GM19468 (cell line): ENCODE data around the gene KIAA1958.

Experiments
- ATAC-seq: cut with Tn5 transposase; IDR thresholded peaks from one replicate; pipeline ENCODE4 v1.9.1; 2021; ENCODE audit warnings: mild to moderate bottlenecking, moderate library complexity, moderate number of reproducible peaks; ENCODE audit not compliant: unreplicated experiment; ENCODE audit errors: extremely low read depth

KIAA1958 gene

DNA sequence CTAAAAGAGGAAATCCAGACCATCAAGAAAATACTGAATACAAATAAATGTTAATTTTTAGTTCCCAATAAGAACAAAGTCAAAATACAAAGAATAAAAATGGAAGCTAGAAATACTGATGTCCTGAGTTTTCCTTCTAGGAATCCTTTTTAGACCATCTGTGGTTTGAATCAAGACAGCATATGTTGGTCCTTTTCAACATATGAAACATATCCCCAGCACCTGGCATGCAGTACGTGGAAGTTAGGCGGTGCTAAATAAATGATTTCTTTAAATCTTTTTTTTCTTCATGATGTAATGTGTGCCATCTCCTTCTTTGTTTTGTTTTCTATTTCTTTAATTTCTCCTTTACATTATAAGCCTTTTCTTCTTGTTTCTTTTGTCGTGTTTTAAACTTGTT, 34.0 kb downstream of the KIAA1958 start:
- no peak for ATAC-seq

- ATAC-seq: no peak
Observed at GRCh38 chr9:112526973-112527372, 40.3 kb downstream of the KIAA1958 start.

DNA sequence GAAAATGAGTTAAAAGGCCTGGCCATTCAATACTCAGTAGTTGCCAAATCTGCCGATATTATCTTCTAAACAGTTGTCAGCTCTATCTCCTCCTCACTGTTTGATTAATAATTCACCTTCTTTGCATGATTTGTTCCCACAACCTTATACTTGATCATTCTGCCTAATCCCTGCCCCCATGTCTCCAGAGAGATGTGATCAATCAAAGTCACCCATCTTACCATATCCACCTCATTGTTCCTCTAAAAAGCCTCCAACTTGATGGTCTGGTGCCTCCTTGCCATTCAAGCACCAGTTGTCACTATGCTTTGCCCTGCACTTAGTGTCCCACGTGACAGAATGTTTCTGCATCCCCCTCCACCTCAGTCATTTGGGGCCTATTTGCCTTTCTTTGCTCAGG, 41.3 kb downstream of the KIAA1958 start:
- no peak for ATAC-seq

GRCh38 chr9:112529316-112529715, 42.7 kb downstream of the KIAA1958 start:
- ATAC-seq: no peak

DNA sequence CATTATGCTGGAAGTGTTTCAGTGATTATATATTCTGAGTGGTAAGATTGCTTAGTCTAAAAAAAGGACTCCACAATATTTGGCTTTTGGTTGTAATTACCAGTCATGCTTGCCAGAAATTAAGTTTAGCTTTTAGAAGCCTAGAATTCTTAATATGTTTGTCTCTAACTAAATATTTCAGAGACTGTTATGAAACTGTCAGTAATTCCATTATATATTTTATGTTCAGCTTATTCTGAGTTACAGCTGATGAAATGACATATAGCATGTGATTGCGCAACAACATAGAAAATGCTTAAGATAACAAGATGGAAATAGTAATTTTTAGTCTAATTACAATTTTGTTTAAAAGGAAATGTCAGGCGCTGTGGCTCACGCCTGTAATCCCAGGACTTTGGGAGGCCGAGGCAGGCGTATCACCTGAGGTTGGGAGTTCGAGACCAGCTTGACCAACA, 44.2 kb downstream of the KIAA1958 start:
- ATAC-seq: no peak

DNA sequence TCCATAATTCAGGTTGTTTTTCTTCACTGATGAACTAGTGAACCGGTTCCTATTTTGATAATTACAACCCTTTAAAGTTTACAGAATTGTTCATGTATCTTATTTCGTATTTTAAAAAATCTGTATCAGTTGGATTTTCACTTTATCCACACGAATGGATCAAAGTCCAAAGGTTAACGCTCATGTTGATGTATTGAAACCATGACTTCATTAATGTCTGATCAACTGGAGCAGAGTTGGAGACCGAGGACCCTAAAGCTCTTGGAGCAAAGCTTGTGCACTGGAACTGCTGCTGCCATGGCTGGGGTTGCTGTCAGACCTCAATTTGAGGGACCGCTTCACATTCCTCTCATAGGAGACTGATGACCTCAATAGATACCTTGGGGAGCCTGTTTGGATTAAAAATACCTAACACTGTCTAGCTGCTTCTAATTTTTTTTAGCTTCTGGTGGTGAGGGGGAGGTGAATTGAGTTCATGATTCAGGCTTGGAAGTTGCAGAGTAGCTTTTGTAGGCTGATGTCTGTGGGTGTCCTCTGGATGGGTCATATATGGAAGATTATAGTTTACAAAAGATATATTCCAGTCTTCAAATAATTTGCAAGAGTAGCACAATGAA, 45.1 kb downstream of the KIAA1958 start:
- ATAC-seq: no peak

GRCh38 chr9:112532427-112532826, 45.8 kb downstream of the KIAA1958 start:
- ATAC-seq: no peak

GRCh38 chr9:112533660-112534059, 47.0 kb downstream of the KIAA1958 start:
- ATAC-seq: no peak

- no peak for ATAC-seq
Observed at GRCh38 chr9:112535301-112535700, 48.7 kb downstream of the KIAA1958 start.

GRCh38 chr9:112535811-112536210, 49.2 kb downstream of the KIAA1958 start:
- no peak for ATAC-seq

GRCh38 chr9:112537561-112537960, 50.9 kb downstream of the KIAA1958 start:
- no peak for ATAC-seq

DNA sequence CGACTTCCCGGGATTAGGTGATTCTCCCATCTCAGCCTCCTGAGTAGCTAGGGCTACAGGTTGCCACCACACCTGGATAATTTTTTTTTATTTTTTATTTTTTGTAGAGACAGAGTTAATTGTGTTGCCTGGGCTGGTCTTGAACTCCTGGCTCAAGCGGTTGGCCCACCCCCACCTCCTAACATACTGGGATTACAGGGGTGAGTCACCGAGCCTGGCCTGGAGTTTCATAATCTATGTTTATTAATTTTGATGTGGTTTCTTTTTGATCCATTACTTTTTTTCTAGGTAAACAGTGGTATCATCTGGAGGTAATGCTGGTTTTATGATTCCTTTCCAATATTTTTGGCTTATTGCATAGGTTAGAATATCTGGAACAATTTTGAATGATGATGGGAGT, 54.2 kb downstream of the KIAA1958 start:
- ATAC-seq: no peak

- no peak for ATAC-seq
Observed at GRCh38 chr9:112541685-112542084, 55.1 kb downstream of the KIAA1958 start.

- ATAC-seq: no peak
Observed at GRCh38 chr9:112542593-112543292, 56.1 kb downstream of the KIAA1958 start.

- ATAC-seq: no peak
Observed at GRCh38 chr9:112544477-112544876, 57.9 kb downstream of the KIAA1958 start.

DNA sequence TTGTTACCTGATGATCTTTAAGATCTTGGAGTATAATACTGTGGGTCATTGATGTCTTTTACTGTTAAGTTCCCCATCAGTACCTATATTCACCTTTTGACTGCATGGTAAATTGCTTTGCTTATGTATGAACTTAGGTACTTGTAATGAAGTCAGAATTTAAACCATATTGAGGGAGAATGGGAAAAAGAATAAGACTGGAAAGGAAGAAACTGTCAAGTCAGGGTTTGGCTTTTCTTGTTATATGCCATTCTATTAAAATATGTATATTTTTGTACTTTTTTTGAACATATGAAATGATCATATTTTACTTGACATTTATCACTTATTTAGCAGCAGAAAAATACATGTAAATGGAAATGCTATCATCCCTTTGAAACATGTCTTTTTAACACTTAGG, 58.6 kb downstream of the KIAA1958 start:
- ATAC-seq: no peak

DNA sequence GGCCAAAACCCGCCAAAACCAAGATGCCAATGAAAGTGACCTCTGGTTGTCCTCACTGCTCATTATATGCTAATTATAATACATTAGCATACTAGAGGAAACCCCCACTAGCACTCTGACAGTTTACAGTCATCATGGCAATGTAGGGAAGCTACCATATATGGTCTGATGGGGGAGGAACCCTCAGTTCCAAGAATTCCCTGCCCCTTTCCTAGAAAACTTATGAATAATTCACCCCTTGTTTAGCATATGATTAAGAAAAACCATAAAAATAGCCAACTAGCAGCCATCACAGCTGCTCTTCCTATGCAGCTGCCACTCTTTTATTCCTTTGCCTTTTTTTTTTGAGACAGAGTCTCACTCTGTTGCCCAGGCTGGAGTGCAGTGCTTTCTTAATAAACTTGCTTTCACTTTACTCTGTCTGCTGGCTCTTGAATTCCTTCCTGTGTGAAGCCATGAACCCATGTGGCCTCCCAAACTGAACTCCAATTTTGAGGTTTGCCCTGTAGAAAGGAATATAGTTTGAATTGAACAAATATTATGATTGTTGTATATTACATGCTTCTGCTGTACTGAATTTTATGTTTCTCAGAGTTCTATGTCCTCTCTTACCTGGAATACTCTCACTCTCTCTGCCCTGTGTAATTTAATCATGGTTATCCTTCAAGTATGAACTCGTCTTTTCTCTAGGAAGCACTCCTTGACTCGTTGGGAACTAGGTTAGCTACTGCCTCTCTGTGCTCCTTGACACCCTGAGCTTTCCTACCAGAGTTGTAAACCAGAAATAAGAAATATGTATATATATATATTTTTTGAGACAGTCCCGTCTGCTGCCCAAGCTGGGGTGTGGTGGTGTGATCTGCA, 59.8 kb downstream of the KIAA1958 start:
- no peak for ATAC-seq

GRCh38 chr9:112548051-112548440, 61.4 kb downstream of the KIAA1958 start:
- ATAC-seq: no peak

DNA sequence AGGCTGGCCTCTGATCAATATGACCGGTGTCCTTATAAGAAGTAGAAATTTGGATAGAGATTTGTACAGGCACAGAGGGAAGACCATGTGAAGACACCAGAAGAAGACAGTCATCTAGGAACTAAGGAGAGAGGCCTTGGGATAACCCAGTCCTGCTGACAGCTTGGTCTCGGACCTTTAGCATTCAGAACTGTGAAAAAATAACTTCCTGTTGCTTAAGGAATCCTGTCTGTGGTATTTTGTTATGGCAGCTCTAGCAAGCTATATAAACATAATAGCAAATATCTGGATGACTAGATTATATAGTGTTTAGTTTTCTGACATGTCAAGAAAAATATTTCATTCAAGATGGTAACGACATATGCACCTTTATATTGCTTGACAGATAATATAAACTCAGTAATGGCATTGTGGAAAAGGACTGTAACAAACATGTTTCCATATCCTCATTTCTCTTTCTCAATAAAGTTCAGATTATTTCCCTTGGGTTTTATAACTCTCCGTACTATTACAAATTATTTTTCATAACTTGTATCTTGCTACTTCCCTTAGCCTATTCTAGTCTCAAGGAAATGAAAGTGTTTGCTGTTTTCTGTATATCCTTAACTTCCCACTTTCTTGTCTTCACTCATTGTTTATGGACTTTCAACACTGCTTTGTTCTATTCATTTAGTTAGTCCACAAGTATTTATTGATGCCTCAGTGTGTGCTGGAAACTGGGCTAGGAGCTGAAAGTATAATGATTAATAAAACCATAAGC, 62.4 kb downstream of the KIAA1958 start:
- no peak for ATAC-seq

DNA sequence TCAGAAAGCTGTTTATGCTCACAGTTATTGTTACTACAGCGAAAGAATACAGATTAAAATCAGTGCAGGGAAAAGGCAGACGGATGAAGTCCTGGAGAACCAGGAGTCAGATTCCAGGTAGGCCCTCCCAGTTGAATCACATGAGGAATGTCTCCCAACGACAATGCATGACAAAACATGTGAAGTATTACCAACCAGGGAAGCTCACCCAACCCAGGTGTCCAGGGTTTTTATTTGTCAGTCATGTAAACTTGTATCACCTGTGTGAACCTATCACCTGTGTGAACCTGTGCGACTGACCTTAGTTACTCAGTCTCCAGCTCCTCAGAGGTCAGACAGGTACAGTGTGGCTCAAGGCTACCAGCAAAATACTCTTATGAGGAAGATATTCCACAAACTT, 63.9 kb downstream of the KIAA1958 start:
- no peak for ATAC-seq
